Fibroblast of lung (primary cell): ENCODE data around the gene IGSF21. TPM values are rescaled to one million over a fixed set of nuclear protein-coding genes. Genes with fewer than 3 reads are reported as not detected.

Source experiments
- DNase-seq, 2 donors: peaks; one replicate each; pipeline versions ENCODE4 v3.0.0 to v3.0.0-alpha.2; 2010; ENCODE audit warnings: low read depth in 2 of 2
- H2AFZ ChIP-seq: 2 replicates; pipeline ENCODE4 v1.5.1; 2012; ENCODE audit warnings: low read length, control low read depth, inconsistent platforms
- H3K27ac ChIP-seq: 2 replicates; pipeline ENCODE4 v1.5.1; 2011; ENCODE audit warnings: low read length, control low read depth; ENCODE audit not compliant: insufficient read depth
- H3K27me3 ChIP-seq: 2 replicates; pipeline ENCODE4 v1.5.1; 2011; ENCODE audit warnings: mild to moderate bottlenecking, low read length; ENCODE audit not compliant: control insufficient read depth, insufficient read depth
- H3K36me3 ChIP-seq: 2 replicates; pipeline ENCODE4 v1.5.1; 2011; ENCODE audit warnings: low read length; ENCODE audit not compliant: control insufficient read depth, insufficient read depth
- H3K4me1 ChIP-seq: 2 replicates; pipeline ENCODE4 v1.5.1; 2011; ENCODE audit warnings: low read length; ENCODE audit not compliant: control insufficient read depth, insufficient read depth; ENCODE audit errors: extremely low read depth
- H3K4me2 ChIP-seq: 2 replicates; pipeline ENCODE4 v1.5.1; 2011; ENCODE audit warnings: low read length, control low read depth; ENCODE audit not compliant: insufficient read depth; ENCODE audit errors: extremely low read depth
- H3K4me3 ChIP-seq, 4 experiments: fragments of 200-600 bp in 1 of 4; sonication (generic) in 1 of 4; replicated peaks in 1 of 4; 2 replicates each; pipeline ENCODE4 v1.5.1; 2011 to 2016; ENCODE audit warnings: low read length in 4 of 4, low read depth in 3 of 4, mild to moderate bottlenecking in 3 of 4, control low read depth in 2 of 4, inconsistent platforms in 1 of 4, mixed read lengths in 1 of 4; ENCODE audit not compliant: insufficient read depth in 1 of 4; ENCODE audit errors: control extremely low read depth in 1 of 4
- H3K79me2 ChIP-seq: 2 replicates; pipeline ENCODE4 v1.5.1; 2012; ENCODE audit warnings: mild to moderate bottlenecking, low read length, inconsistent platforms; ENCODE audit not compliant: control insufficient read depth, insufficient read depth
- H3K9ac ChIP-seq: 2 replicates; pipeline ENCODE4 v1.5.1; 2011; ENCODE audit warnings: mild to moderate bottlenecking, low read length, control low read depth; ENCODE audit not compliant: insufficient read depth
- H3K9me3 ChIP-seq: 2 replicates; pipeline ENCODE4 v1.5.1; 2012; ENCODE audit warnings: low read depth, low read length; ENCODE audit not compliant: control insufficient read depth, insufficient read depth
- H4K20me1 ChIP-seq: 2 replicates; pipeline ENCODE4 v1.5.1; 2011; ENCODE audit warnings: low read length; ENCODE audit not compliant: control insufficient read depth, insufficient read depth; ENCODE audit errors: extremely low read depth
- CTCF ChIP-seq, 2 donors: IDR thresholded peaks in 1 of 2; conservative IDR thresholded peaks in 1 of 2; 1 replicate in 1 of 2; 2 replicates in 1 of 2; pipeline ENCODE4 v1.5.1; 2011 to 2012; ENCODE audit warnings: low read length in 2 of 2, control low read depth in 1 of 2, inconsistent platforms in 1 of 2, low read depth in 1 of 2, mild to moderate bottlenecking in 1 of 2
- EZH2 ChIP-seq: IDR thresholded peaks from 2 replicates; pipeline ENCODE4 v1.5.1; 2012; ENCODE audit warnings: low read length, control low read depth, mild to moderate bottlenecking; ENCODE audit errors: missing control alignments
- polyA plus RNA-seq, 2 donors: library from polyadenylated mRNA; depleted of rRNA in 1 of 2; stranded (reverse) in 1 of 2; unstranded in 1 of 2; fragments of >200 nt; gene quantifications; 2 replicates each; pipeline ENCODE4 v1.2.1, GENCODE V29; 2011 to 2012; ENCODE audit warnings: missing spikeins in 1 of 2
- total RNA-seq: library from RNA; depleted of rRNA; stranded (reverse); fragments of >200 nt; gene quantifications from 2 replicates; pipeline ENCODE4 v1.2.1, GENCODE V29; 2014

IGSF21 gene
- total and polyA plus RNA-seq, 2 donors (not counting 1 experiment from before 2014, with no cell fraction given), result not detected

- H3K9me3 ChIP-seq, result no peaks in the 10 kb centered on the region
- no peaks in the 10 kb centered on the region for H3K4me1 ChIP-seq
- no peaks in the 10 kb centered on the region for H3K36me3 ChIP-seq
- peaks cover 2% of the 10 kb centered on the region for H3K27me3 ChIP-seq
- H3K79me2 ChIP-seq, result no peaks in the 10 kb centered on the region
- no peak overlapping the region for H3K4me2 ChIP-seq
- H2AFZ ChIP-seq, result no peak overlapping the region
- no peak overlapping the region for H3K27ac ChIP-seq
- H3K9ac ChIP-seq, result no peak overlapping the region
- TF ChIP-seq EZH2 (no peak), CTCF (conservative IDR thresholded peaks at IDR 0.05 in 1 of 2, IDR thresholded peaks at IDR 0.05 in 1 of 2; ENCODE audit: low read depth in 1 of 2, low read length in 2 of 2) (no peak)
- no peak for DNase-seq
- no peaks in the 10 kb centered on the region for H4K20me1 ChIP-seq
- H3K4me3 ChIP-seq, result no peak overlapping the region
Measured at GRCh38 chr1:18099026-18099425, 8.6 kb upstream of the IGSF21 start.

- DNase-seq, result no peak
- TF ChIP-seq EZH2 (no peak), CTCF (conservative IDR thresholded peaks at IDR 0.05 in 1 of 2, IDR thresholded peaks at IDR 0.05 in 1 of 2; ENCODE audit: low read depth in 1 of 2, low read length in 2 of 2) (no peak)
- H3K9me3 ChIP-seq, result no peaks in the 10 kb centered on the region
Measured at GRCh38 chr1:18100060-18100459, 7.5 kb upstream of the IGSF21 start.

GRCh38 chr1:18100491-18101063 lies 7.0 kb upstream of the IGSF21 start:
- H3K4me2 ChIP-seq, result no peak overlapping the region
- H3K4me3 ChIP-seq, result no peak overlapping the region
- no peaks in the 10 kb centered on the region for H3K4me1 ChIP-seq
- no peaks in the 10 kb centered on the region for H3K36me3 ChIP-seq
- no peaks in the 10 kb centered on the region for H4K20me1 ChIP-seq
- no peak overlapping the region for H3K27ac ChIP-seq
- H3K79me2 ChIP-seq, result no peaks in the 10 kb centered on the region
- no peak overlapping the region for H3K9ac ChIP-seq
- peak; percentile 27 to 50 for DNase-seq
- TF ChIP-seq CTCF (conservative IDR thresholded peaks at IDR 0.05 in 1 of 2, IDR thresholded peaks at IDR 0.05 in 1 of 2; ENCODE audit: low read depth in 1 of 2, low read length in 2 of 2) (peak; percentile 71 to 86), EZH2 (no peak)
- H3K27me3 ChIP-seq, result peaks cover 2% of the 10 kb centered on the region
- no peaks in the 10 kb centered on the region for H3K9me3 ChIP-seq
- no peak overlapping the region for H2AFZ ChIP-seq

More at GRCh38 chr1:18100060-18100459, 7.5 kb upstream of the IGSF21 start:
- Histone ChIP-seq H3K9ac (no peak overlapping the region), H2AFZ (no peak overlapping the region), H3K4me1 (no peaks in the 10 kb centered on the region), H4K20me1 (no peaks in the 10 kb centered on the region), H3K27ac (no peak overlapping the region), H3K4me3 (no peak overlapping the region), H3K27me3 (peaks cover 2% of the 10 kb centered on the region), H3K36me3 (no peaks in the 10 kb centered on the region), H3K79me2 (no peaks in the 10 kb centered on the region), H3K4me2 (no peak overlapping the region)
